ENCODE data around the gene HLA-DRA. TPM values are rescaled to one million over a fixed set of nuclear protein-coding genes. Genes with fewer than 3 reads are reported as not detected.

HLA-DRA gene
- total RNA-seq, 1 donor from 2014 or later = 0.28 TPM

DNA sequence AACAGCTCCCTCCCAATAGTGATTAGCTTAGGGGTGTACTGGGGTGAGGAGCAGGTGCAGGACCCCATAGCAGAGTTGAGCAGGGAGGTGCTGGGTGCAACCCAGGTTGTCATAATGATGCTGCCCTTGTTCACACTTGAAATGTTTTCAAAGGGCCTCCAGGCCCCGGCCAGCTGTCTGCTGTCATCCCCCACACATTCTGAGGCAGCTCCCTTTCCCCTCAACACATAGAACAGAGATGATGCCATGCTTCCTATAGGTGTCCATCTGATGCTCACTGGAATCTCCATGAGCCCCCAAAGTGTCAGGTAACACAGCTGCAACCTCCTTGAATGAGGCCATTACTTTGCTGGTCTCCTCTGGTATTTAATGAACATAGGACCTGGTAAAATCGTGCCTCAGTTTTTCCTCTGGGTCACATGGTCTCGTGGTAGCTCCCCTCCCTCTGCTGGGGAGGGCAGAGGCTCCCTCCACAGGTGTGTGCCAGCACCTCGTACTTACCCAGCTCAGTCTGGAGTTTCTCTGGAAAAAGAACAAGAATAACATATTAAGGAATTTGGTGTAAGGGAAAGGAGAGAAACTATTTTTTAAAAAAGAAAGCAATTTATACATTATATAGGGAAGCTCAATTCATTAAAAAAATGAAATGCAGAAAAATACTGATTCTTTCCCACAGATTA, 38.3 kb upstream of the HLA-DRA start:
- no peak for TF ChIP-seq CTCF (conservative IDR thresholded peaks at IDR 0.05)
- Mint-ChIP-seq H3K4me1 (no peaks in the 10 kb centered on the region), H3K27me3 (ENCODE audit: low read depth) (peaks cover 40% of the 10 kb centered on the region), H3K36me3 (ENCODE audit: low read depth) (no peaks in the 10 kb centered on the region), H3K4me3 (no peak overlapping the region), H3K9me3 (no peaks in the 10 kb centered on the region), H3K27ac (ENCODE audit: unreplicated experiment) (no peak overlapping the region)
- DNase-seq (ENCODE audit: low read depth, low spot score) = no peak

DNA sequence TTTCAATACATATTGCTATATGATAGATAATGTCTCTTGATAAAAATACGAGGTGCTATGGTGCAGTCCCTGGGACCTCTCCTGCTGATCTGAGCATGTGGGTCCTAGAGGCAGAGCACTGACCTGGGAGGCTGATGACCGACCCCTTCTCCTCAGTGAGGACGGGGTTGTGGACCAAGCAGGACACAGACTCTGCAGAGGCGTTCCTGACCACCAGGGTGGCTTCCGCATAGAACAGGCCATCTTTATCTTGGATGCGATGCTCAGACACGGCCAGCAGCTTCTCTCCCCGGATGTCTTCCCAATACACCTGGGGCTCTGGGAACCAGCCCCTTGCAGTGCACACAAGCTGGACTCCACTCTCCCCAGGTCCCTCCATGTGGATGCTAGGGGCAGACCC, 36.9 kb upstream of the HLA-DRA start:
- H3K27ac Mint-ChIP-seq (ENCODE audit: unreplicated experiment) = no peak overlapping the region
- no peaks in the 10 kb centered on the region for H3K9me3 Mint-ChIP-seq
- DNase-seq (ENCODE audit: low read depth, low spot score) = no peak
- no peak overlapping the region for H3K4me3 Mint-ChIP-seq
- peaks cover 53% of the 10 kb centered on the region for H3K27me3 Mint-ChIP-seq (ENCODE audit: low read depth)
- H3K4me1 Mint-ChIP-seq = no peaks in the 10 kb centered on the region
- TF ChIP-seq CTCF (conservative IDR thresholded peaks at IDR 0.05) = no peak
- H3K36me3 Mint-ChIP-seq (ENCODE audit: low read depth) = no peaks in the 10 kb centered on the region

- DNase-seq (ENCODE audit: low read depth, low spot score) = no peak
- Mint-ChIP-seq H3K27me3 (ENCODE audit: low read depth) (peaks cover 57% of the 10 kb centered on the region), H3K4me1 (no peaks in the 10 kb centered on the region), H3K9me3 (no peaks in the 10 kb centered on the region), H3K27ac (ENCODE audit: unreplicated experiment) (no peak overlapping the region), H3K4me3 (no peak overlapping the region), H3K36me3 (ENCODE audit: low read depth) (no peaks in the 10 kb centered on the region)
- no peak for TF ChIP-seq CTCF (conservative IDR thresholded peaks at IDR 0.05)
Measured at GRCh38 chr6:32405656-32406055, 34.0 kb upstream of the HLA-DRA start.

- H3K4me1 Mint-ChIP-seq = no peaks in the 10 kb centered on the region
- H3K9me3 Mint-ChIP-seq = no peaks in the 10 kb centered on the region
- H3K27ac Mint-ChIP-seq (ENCODE audit: unreplicated experiment) = no peak overlapping the region
- no peak for TF ChIP-seq CTCF (conservative IDR thresholded peaks at IDR 0.05)
- no peaks in the 10 kb centered on the region for H3K36me3 Mint-ChIP-seq (ENCODE audit: low read depth)
- no peak for DNase-seq (ENCODE audit: low read depth, low spot score)
- H3K27me3 Mint-ChIP-seq (ENCODE audit: low read depth) = peaks cover 60% of the 10 kb centered on the region
- H3K4me3 Mint-ChIP-seq = no peak overlapping the region
Measured at GRCh38 chr6:32406197-32406596, 33.5 kb upstream of the HLA-DRA start.

- H3K27ac Mint-ChIP-seq (ENCODE audit: unreplicated experiment) = no peak within 1 kb of the TSS
Measured at GRCh38 chr6:32406857-32407256, 32.8 kb upstream of the HLA-DRA start, which contains the start of gene BTNL2. TSS of gene BTNL2 (minus strand) at chr6:32407181. CDS start at chr6:32407123, 58 bp downstream.

More at GRCh38 chr6:32406857-32407256, 32.8 kb upstream of the HLA-DRA start, which contains the start of gene BTNL2:
- Mint-ChIP-seq H3K4me3 (no peak within 1 kb of the TSS), H3K36me3 (ENCODE audit: low read depth) (no peaks in the 10 kb centered on the region), H3K9me3 (no peaks in the 10 kb centered on the region), H3K4me1 (no peaks in the 10 kb centered on the region), H3K27me3 (ENCODE audit: low read depth) (peaks cover 61% of the 10 kb centered on the region)
- no peak for TF ChIP-seq CTCF (conservative IDR thresholded peaks at IDR 0.05)
- DNase-seq (ENCODE audit: low read depth, low spot score) = no peak
